Lower lobe of right lung (tissue), 2 donors: Measurements from ENCODE around the gene NOTCH2. TPM values are rescaled to one million over a fixed set of nuclear protein-coding genes. Genes with fewer than 3 reads are reported as not detected.

Experiments used
- ATAC-seq, 2 donors: fragments of 200-7000 bp; cut with Tn5 transposase; one replicate each; pipeline ENCODE4 v1.9.1; 2020 to 2022; ENCODE audit warnings: mild to moderate bottlenecking in 2 of 2, moderate library complexity in 2 of 2
- DNase-seq: peaks from one replicate; pipeline ENCODE4 v3.0.0-alpha.2; 2020
- H3K27ac ChIP-seq: fragments of 200-600 bp; one replicate; pipeline ENCODE4 v1.8.0; 2022
- H3K27me3 ChIP-seq: fragments of 200-600 bp; one replicate; pipeline ENCODE4 v1.8.0; 2022; ENCODE audit warnings: low read depth
- H3K36me3 ChIP-seq: fragments of 200-600 bp; one replicate; pipeline ENCODE4 v1.8.0; 2022; ENCODE audit warnings: mild to moderate bottlenecking
- H3K4me1 ChIP-seq: fragments of 200-600 bp; one replicate; pipeline ENCODE4 v1.8.0; 2022
- H3K4me3 ChIP-seq: fragments of 200-600 bp; one replicate; pipeline ENCODE4 v1.8.0; 2022; ENCODE audit warnings: mild to moderate bottlenecking
- H3K9me3 ChIP-seq: fragments of 200-600 bp; one replicate; pipeline ENCODE4 v1.8.0; 2022
- CTCF ChIP-seq: fragments of 200-600 bp; IDR thresholded peaks from one replicate; pipeline ENCODE4 v1.8.0; 2022; ENCODE audit warnings: antibody characterized with exemption, mild to moderate bottlenecking
- intact Hi-C: fragments of 100-400 bp; cut with DNase I; formaldehyde crosslinking; loops from one replicate; pipeline ENCODE4 v1.11.0; 2022
- total RNA-seq: library from RNA; stranded (reverse); fragmentation: NEBNext Ultra II Directional; extraction: Animal tissue kit (Norgen Biotek cat#: 25700); gene quantifications from one replicate; pipeline ENCODE4 v1.2.1, GENCODE V29; 2021
- donor health status: DM: no; HTN: yes; CAD: no; lungs with severe emphysema.

The NOTCH2 gene
- total RNA-seq, 1 donor from 2014 or later: 101 TPM

- TF ChIP-seq CTCF: no peak
- DNase-seq (no peak), ATAC-seq (no peak)
- Histone ChIP-seq H3K9me3 (no peaks in the 10 kb centered on the region), H3K4me3 (no peak within 1 kb of the TSS), H3K27me3 (no peaks in the 10 kb centered on the region), H3K4me1 (no peaks in the 10 kb centered on the region), H3K36me3 (no peaks in the 10 kb centered on the region), H3K27ac (no peak within 1 kb of the TSS)
- intact Hi-C loops: no loop called here
These were observed 173.2 kb downstream of the NOTCH2 start, which contains the start of gene ADAM30 for GRCh38 chr1:119896303-119896702. ADAM30 (minus strand) TSS chr1:119896515; CDS start chr1:119896336, 179 bp downstream.

- TF ChIP-seq CTCF: no peak
- Histone ChIP-seq H3K4me1 (no peaks in the 10 kb centered on the region), H3K9me3 (no peaks in the 10 kb centered on the region), H3K27ac (no peak overlapping the region), H3K4me3 (no peak overlapping the region), H3K27me3 (no peaks in the 10 kb centered on the region), H3K36me3 (no peaks in the 10 kb centered on the region)
- intact Hi-C loops: no loop called here
- ATAC-seq: no peak
- no peak for DNase-seq
These were observed 174.4 kb downstream of the NOTCH2 start for GRCh38 chr1:119895102-119895501.

GRCh38 chr1:119893827-119894700, 175.4 kb downstream of the NOTCH2 start:
- TF ChIP-seq CTCF: no peak

GRCh38 chr1:119893238-119893791, 176.1 kb downstream of the NOTCH2 start:
- DNase-seq: no peak
- no peaks in the 10 kb centered on the region for H3K36me3 ChIP-seq
- no peak overlapping the region for H3K27ac ChIP-seq
- TF ChIP-seq CTCF: no peak
- intact Hi-C loops: no loop called here
- ATAC-seq: no peak
- no peak overlapping the region for H3K4me3 ChIP-seq
- H3K27me3 ChIP-seq: no peaks in the 10 kb centered on the region
- H3K4me1 ChIP-seq: no peaks in the 10 kb centered on the region
- no peaks in the 10 kb centered on the region for H3K9me3 ChIP-seq

More at GRCh38 chr1:119893827-119894700, 175.4 kb downstream of the NOTCH2 start:
- H3K27me3 ChIP-seq: no peaks in the 10 kb centered on the region
- no peak overlapping the region for H3K27ac ChIP-seq
- DNase-seq (no peak), ATAC-seq (no peak)
- intact Hi-C loops: no loop called here
- no peak overlapping the region for H3K4me3 ChIP-seq
- no peaks in the 10 kb centered on the region for H3K36me3 ChIP-seq
- H3K9me3 ChIP-seq: no peaks in the 10 kb centered on the region
- H3K4me1 ChIP-seq: no peaks in the 10 kb centered on the region

GRCh38 chr1:119891386-119891785, 178.1 kb downstream of the NOTCH2 start:
- H3K27ac ChIP-seq: no peak overlapping the region
- no peaks in the 10 kb centered on the region for H3K4me1 ChIP-seq
- H3K4me3 ChIP-seq: no peak overlapping the region
- H3K9me3 ChIP-seq: no peaks in the 10 kb centered on the region
- no peaks in the 10 kb centered on the region for H3K27me3 ChIP-seq
- no peak for TF ChIP-seq CTCF
- ATAC-seq: no peak
- intact Hi-C loops: no loop called here
- no peaks in the 10 kb centered on the region for H3K36me3 ChIP-seq
- DNase-seq: no peak
